ENCODE results near the gene MCM9.

The MCM9 gene

GRCh38 chr6:118931436-118931835 lies 3.5 kb downstream of the MCM9 start:
- DNase-seq = no peak

GRCh38 chr6:118930680-118931079 lies 4.3 kb downstream of the MCM9 start:
- DNase-seq = no peak

GRCh38 chr6:118923035-118923434 lies 11.9 kb downstream of the MCM9 start:
- DNase-seq = no peak

- DNase-seq = no peak
Measured at GRCh38 chr6:118921084-118921483, 13.9 kb downstream of the MCM9 start.

- DNase-seq = no peak
Measured at GRCh38 chr6:118918329-118918725, 16.6 kb downstream of the MCM9 start.

GRCh38 chr6:118917546-118918328 lies 17.2 kb downstream of the MCM9 start:
- DNase-seq = no peak

- DNase-seq = no peak
Measured at GRCh38 chr6:118914598-118914997, 20.4 kb downstream of the MCM9 start.

- DNase-seq = no peak
Measured at GRCh38 chr6:118913161-118913560, 21.8 kb downstream of the MCM9 start.

- no peak for DNase-seq
Measured at GRCh38 chr6:118912646-118913045, 22.3 kb downstream of the MCM9 start.

GRCh38 chr6:118908441-118908840 lies 26.5 kb downstream of the MCM9 start:
- DNase-seq = no peak

GRCh38 chr6:118905851-118906250 lies 29.1 kb downstream of the MCM9 start:
- no peak for DNase-seq

GRCh38 chr6:118905084-118905483 lies 29.9 kb downstream of the MCM9 start:
- no peak for DNase-seq

- no peak for DNase-seq
Measured at GRCh38 chr6:118903691-118904090, 31.3 kb downstream of the MCM9 start.

GRCh38 chr6:118903138-118903537 lies 31.8 kb downstream of the MCM9 start:
- DNase-seq = no peak

GRCh38 chr6:118902726-118903125 lies 32.2 kb downstream of the MCM9 start:
- DNase-seq = no peak

- no peak for DNase-seq
Measured at GRCh38 chr6:118899948-118900347, 35.0 kb downstream of the MCM9 start.

- DNase-seq = no peak
Measured at GRCh38 chr6:118897386-118897785, 37.6 kb downstream of the MCM9 start.

- DNase-seq = no peak
Measured at GRCh38 chr6:118896339-118897136, 38.4 kb downstream of the MCM9 start.

GRCh38 chr6:118895859-118896258 lies 39.1 kb downstream of the MCM9 start:
- DNase-seq = no peak

- no peak for DNase-seq
Measured at GRCh38 chr6:118895261-118895560, 39.7 kb downstream of the MCM9 start.

- DNase-seq = peak; percentile 61
Measured at GRCh38 chr6:118894425-118895260, 40.3 kb downstream of the MCM9 start.

- peak; percentile 93 for DNase-seq
Measured at GRCh38 chr6:118893807-118894424, 41.0 kb downstream of the MCM9 start, which contains the start of gene ASF1A. ASF1A (plus strand) TSS chr6:118894152; CDS start chr6:118894414, 262 bp downstream.
